GM19099 (cell line): ENCODE results near the gene ADPRHL1.

Experiments
- POLR2A ChIP-seq: IDR thresholded peaks from 3 replicates; pipeline ENCODE4 v1.6.1; 2011; ENCODE audit warnings: low read depth; ENCODE audit not compliant: insufficient read length; ENCODE audit errors: extremely low read depth

ADPRHL1 gene

GRCh38 chr13:113489171-113489548 lies 35.9 kb upstream of the ADPRHL1 start:
- TF ChIP-seq POLR2A, result no peak

- TF ChIP-seq POLR2A, result no peak
These were observed 35.0 kb upstream of the ADPRHL1 start for GRCh38 chr13:113488283-113488682.

- no peak for TF ChIP-seq POLR2A
These were observed 33.4 kb upstream of the ADPRHL1 start for GRCh38 chr13:113486698-113487097.

GRCh38 chr13:113485545-113485944 lies 32.3 kb upstream of the ADPRHL1 start:
- TF ChIP-seq POLR2A, result no peak

- TF ChIP-seq POLR2A, result no peak
These were observed 30.4 kb upstream of the ADPRHL1 start for GRCh38 chr13:113483504-113484293.

- TF ChIP-seq POLR2A, result no peak
These were observed 29.8 kb upstream of the ADPRHL1 start for GRCh38 chr13:113483081-113483480.

GRCh38 chr13:113479179-113479578 lies 25.9 kb upstream of the ADPRHL1 start:
- no peak for TF ChIP-seq POLR2A

- TF ChIP-seq POLR2A, result no peak
These were observed 24.4 kb upstream of the ADPRHL1 start for GRCh38 chr13:113477724-113478123.

- no peak for TF ChIP-seq POLR2A
These were observed 23.5 kb upstream of the ADPRHL1 start for GRCh38 chr13:113476811-113477210.

- no peak for TF ChIP-seq POLR2A
These were observed 22.6 kb upstream of the ADPRHL1 start for GRCh38 chr13:113475911-113476310.

GRCh38 chr13:113475280-113475679 lies 22.0 kb upstream of the ADPRHL1 start:
- TF ChIP-seq POLR2A, result no peak

- TF ChIP-seq POLR2A, result no peak
These were observed 20.9 kb upstream of the ADPRHL1 start for GRCh38 chr13:113474179-113474578.

GRCh38 chr13:113472355-113473025 lies 19.2 kb upstream of the ADPRHL1 start:
- TF ChIP-seq POLR2A, result no peak

- TF ChIP-seq POLR2A, result no peak
These were observed 18.6 kb upstream of the ADPRHL1 start for GRCh38 chr13:113471844-113472243.

GRCh38 chr13:113470073-113470472 lies 16.8 kb upstream of the ADPRHL1 start:
- TF ChIP-seq POLR2A, result no peak

GRCh38 chr13:113469582-113469981 lies 16.3 kb upstream of the ADPRHL1 start:
- TF ChIP-seq POLR2A, result no peak
